Measurements from ENCODE around the gene SNAI1.
"Not testable (repeated sequence)": the region's sequence is repeated elsewhere in the genome, so short reads cannot be mapped to it uniquely, and the experiment has no call there.

Gene SNAI1

DNA sequence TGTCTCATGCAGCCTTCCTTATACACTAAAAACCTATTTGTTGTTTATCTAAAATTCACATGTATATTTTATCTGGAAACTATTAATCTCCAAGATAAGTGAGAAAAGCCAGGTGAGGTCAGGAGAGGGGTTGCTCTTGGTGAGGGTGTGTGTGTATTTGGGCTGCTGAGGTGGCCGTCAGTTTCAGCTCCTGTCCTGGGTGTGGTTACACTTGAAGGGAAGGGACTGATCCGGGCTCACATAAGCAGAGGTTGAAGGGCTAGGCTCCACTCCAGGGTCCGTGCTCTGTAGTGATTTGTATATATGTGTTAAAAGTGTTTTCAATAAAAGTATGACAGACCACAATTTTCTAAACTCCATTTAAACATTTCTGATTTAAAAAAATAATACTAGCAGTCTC lies 13.5 kb upstream of the SNAI1 start:
- H3K4me1 Mint-ChIP-seq: no peaks in the 10 kb centered on the region
- no peak overlapping the region for H3K4me3 Mint-ChIP-seq
- H3K9me3 Mint-ChIP-seq: no peaks in the 10 kb centered on the region
- no peaks in the 10 kb centered on the region for H3K36me3 Mint-ChIP-seq (ENCODE audit: low read depth)
- H3K27me3 Mint-ChIP-seq (ENCODE audit: low read depth): no peaks in the 10 kb centered on the region
- H3K27ac Mint-ChIP-seq: no peak overlapping the region
- TF ChIP-seq, protein P1, sequence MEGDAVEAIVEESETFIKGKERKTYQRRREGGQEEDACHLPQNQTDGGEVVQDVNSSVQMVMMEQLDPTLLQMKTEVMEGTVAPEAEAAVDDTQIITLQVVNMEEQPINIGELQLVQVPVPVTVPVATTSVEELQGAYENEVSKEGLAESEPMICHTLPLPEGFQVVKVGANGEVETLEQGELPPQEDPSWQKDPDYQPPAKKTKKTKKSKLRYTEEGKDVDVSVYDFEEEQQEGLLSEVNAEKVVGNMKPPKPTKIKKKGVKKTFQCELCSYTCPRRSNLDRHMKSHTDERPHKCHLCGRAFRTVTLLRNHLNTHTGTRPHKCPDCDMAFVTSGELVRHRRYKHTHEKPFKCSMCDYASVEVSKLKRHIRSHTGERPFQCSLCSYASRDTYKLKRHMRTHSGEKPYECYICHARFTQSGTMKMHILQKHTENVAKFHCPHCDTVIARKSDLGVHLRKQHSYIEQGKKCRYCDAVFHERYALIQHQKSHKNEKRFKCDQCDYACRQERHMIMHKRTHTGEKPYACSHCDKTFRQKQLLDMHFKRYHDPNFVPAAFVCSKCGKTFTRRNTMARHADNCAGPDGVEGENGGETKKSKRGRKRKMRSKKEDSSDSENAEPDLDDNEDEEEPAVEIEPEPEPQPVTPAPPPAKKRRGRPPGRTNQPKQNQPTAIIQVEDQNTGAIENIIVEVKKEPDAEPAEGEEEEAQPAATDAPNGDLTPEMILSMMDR (IDR thresholded peaks at IDR 0.05; ENCODE audit: unreplicated experiment in 3 of 3): no peak

DNA sequence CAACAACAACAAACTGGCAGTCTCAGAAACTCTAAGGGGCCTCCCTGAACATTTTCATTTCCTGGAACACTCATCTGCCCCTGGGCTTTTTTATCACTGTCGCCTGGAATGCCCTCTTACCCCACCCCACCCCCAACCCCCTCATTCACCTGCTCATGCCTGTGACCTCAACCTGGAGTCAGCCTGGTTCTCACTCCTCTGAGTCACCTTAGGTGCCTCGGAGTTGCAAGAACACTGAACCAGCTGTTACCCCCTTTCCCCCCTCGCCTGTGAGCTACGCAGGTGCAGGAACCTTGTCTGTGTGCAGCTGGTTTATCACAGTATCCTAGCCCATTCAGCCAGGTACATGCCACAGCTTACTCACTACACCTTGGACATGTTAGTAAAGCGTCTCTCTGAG lies 12.8 kb upstream of the SNAI1 start:
- no peak overlapping the region for H3K4me3 Mint-ChIP-seq
- no peaks in the 10 kb centered on the region for H3K36me3 Mint-ChIP-seq (ENCODE audit: low read depth)
- TF ChIP-seq, protein P1 (IDR thresholded peaks at IDR 0.05; ENCODE audit: unreplicated experiment in 3 of 3): no peak
- no peaks in the 10 kb centered on the region for H3K27me3 Mint-ChIP-seq (ENCODE audit: low read depth)
- no peaks in the 10 kb centered on the region for H3K4me1 Mint-ChIP-seq
- no peak overlapping the region for H3K27ac Mint-ChIP-seq
- H3K9me3 Mint-ChIP-seq: no peaks in the 10 kb centered on the region

DNA sequence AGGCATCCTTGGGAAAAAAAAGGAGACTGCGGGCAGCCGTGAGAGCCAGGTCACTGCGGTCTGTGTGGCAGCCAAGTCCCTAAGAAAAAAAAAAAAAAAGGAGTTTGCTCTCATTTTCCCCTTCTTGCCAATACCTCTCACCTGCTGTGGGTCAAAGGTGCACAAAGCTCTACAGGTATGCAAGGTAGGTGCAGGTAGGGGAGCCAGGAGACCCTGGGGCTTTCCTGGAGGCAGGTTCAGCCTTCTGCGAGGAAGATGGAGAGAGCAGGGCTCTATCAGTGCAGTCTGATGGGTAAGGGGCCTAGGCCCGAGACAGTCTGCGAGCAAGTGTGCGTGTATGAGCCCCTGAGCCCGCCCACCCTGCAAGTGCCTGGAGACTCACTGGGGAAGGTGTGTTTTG lies 12.3 kb upstream of the SNAI1 start:
- no peak overlapping the region for H3K27ac Mint-ChIP-seq
- H3K4me3 Mint-ChIP-seq: no peak overlapping the region
- H3K9me3 Mint-ChIP-seq: no peaks in the 10 kb centered on the region
- no peaks in the 10 kb centered on the region for H3K4me1 Mint-ChIP-seq
- TF ChIP-seq, protein P1 (IDR thresholded peaks at IDR 0.05; ENCODE audit: unreplicated experiment in 3 of 3): no peak
- no peaks in the 10 kb centered on the region for H3K36me3 Mint-ChIP-seq (ENCODE audit: low read depth)
- H3K27me3 Mint-ChIP-seq (ENCODE audit: low read depth): no peaks in the 10 kb centered on the region

DNA sequence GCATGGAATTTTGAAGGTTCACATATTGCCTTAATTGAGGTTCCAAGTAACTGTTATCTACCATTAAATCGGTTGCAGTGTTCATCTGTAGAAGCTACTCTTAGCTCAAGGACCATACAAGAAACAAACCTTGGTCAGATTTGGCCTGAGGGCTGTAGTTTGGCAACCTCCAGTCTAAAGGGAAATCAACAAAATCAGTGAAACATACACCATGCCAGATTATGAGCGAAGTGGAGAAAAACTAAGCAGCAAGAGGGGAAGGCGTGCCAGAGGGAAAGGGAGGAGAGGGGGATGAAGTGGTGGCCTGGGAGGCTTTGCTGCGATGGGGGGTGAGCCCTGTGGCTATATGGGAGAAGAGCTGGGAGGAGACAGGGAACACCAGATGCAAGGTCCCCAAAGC lies 8.8 kb upstream of the SNAI1 start:
- Mint-ChIP-seq H3K27me3 (ENCODE audit: low read depth) (no peaks in the 10 kb centered on the region), H3K4me3 (no peak overlapping the region), H3K4me1 (no peaks in the 10 kb centered on the region)

DNA sequence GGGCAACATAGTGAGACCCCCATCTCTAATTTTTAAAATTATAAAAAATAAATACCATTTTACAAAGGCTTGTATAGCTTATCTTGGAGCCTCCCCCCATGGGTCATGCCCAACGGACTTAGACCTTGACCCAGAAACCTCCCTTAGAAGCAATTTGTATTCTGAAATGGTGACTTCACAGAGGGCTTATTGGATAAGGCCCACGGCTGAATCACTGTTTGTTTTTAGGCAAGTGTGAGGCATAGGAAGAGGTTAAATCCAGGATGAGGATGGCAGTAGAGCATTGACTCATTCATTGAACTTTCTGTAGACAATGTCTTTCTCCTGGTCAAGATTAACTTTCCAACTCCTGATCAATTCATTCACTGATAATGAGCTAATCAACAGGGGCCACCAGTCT lies 6.2 kb upstream of the SNAI1 start:
- Mint-ChIP-seq H3K27me3 (ENCODE audit: low read depth) (peaks cover 21% of the 10 kb centered on the region), H3K9me3 (no peaks in the 10 kb centered on the region), H3K36me3 (ENCODE audit: low read depth) (no peaks in the 10 kb centered on the region), H3K4me3 (no peak overlapping the region), H3K4me1 (peaks cover 18% of the 10 kb centered on the region), H3K27ac (no peak overlapping the region)
- TF ChIP-seq, protein P1 (IDR thresholded peaks at IDR 0.05; ENCODE audit: unreplicated experiment in 3 of 3): no peak

More for the DNA sequence above, 8.8 kb upstream of the SNAI1 start:
- no peak overlapping the region for H3K27ac Mint-ChIP-seq
- H3K36me3 Mint-ChIP-seq (ENCODE audit: low read depth): no peaks in the 10 kb centered on the region
- TF ChIP-seq, protein P1 (IDR thresholded peaks at IDR 0.05; ENCODE audit: unreplicated experiment in 3 of 3): no peak
- no peaks in the 10 kb centered on the region for H3K9me3 Mint-ChIP-seq

DNA sequence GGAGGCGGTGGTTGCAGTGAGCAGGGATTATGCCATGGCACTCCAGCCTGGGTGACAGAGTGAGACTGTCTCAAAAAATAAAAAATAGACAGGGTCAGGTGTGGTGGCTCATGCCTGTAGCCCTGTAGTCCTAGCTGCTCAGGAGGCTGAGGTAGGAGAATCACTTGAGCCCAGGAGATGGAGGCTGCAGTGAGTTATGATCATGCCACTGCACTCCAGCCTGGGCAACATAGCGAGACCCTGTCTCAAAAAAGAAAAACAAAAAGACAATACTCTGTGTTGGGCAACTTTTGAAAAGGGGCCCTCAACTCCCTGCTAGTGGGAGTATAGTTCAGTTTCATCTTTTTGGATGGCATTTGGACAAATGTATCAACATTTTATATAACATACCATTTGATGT lies 5.0 kb upstream of the SNAI1 start:
- H3K27ac Mint-ChIP-seq: not testable (repeated sequence)
- peaks cover 29% of the 10 kb centered on the region for H3K27me3 Mint-ChIP-seq (ENCODE audit: low read depth)

More for the DNA sequence above, 5.0 kb upstream of the SNAI1 start:
- peaks cover 26% of the 10 kb centered on the region for H3K4me1 Mint-ChIP-seq
- H3K36me3 Mint-ChIP-seq (ENCODE audit: low read depth); H3K4me3 Mint-ChIP-seq; H3K9me3 Mint-ChIP-seq: not testable (repeated sequence)
